HCT116 (cell line): Measurements from ENCODE around the gene GPC4. TPM values are rescaled to one million over a fixed set of nuclear protein-coding genes. Genes with fewer than 3 reads are reported as not detected.

Experiments
- ATAC-seq: fragments of 200-7000 bp; cut with Tn5 transposase; 2 replicates; pipeline ENCODE4 v1.9.1; 2020; ENCODE audit warnings: mild to moderate bottlenecking, moderate library complexity
- BruUV-seq: library from RNA; stranded (reverse); fragments of 400-500 nt; replicated peaks from 2 replicates; lab custom pipeline; 2021; lab: Mats Ljungman, UMichigan
- CTCF ChIA-PET: fragments of 300-600 bp; sonication (Branson Sonifier 250); formaldehyde crosslinking; loops from one replicate; lab custom pipeline; 2021; ENCODE audit warnings: antibody characterized with exemption; lab: Charles Lee
- POLR2A ChIA-PET: fragments of 300-600, 350-600 bp; sonication (Branson Sonifier 250); formaldehyde crosslinking; loops from one replicate; lab custom pipeline; 2021; ENCODE audit warnings: antibody characterized with exemption; lab: Charles Lee
- RAD21 ChIA-PET, 2 experiments: fragments of 300-600 bp; sonication (Branson Sonifier 250); formaldehyde crosslinking; loops; one replicate each; lab custom pipeline; 2023; ENCODE audit warnings: low total read pairs in 2 of 2; ENCODE audit not compliant: uncharacterized antibody in 2 of 2, unreplicated experiment in 2 of 2, low non-redundant PET in 1 of 2; lab: Charles Lee
- DNase-seq: peaks from one replicate; pipeline ENCODE4 v3.0.0-alpha.2; 2010; ENCODE audit warnings: low read depth, low spot score
- H2AFZ ChIP-seq: fragments of 200-600 bp; shearing (Covaris generic), sonication (generic); 2 replicates; pipeline ENCODE4 v1.6.1; 2017; ENCODE audit warnings: low read depth, mixed run types, mixed read lengths, antibody characterized with exemption, low read length; ENCODE audit not compliant: poor library complexity, severe bottlenecking
- H3K27ac ChIP-seq: 2 replicates; pipeline ENCODE4 v1.5.1; 2012; ENCODE audit warnings: low read depth, low read length
- H3K27me3 ChIP-seq: fragments of 200-600 bp; sonication (generic); 2 replicates; pipeline ENCODE4 v1.6.1; 2016; ENCODE audit warnings: mixed run types, low read length, mixed read lengths; ENCODE audit not compliant: insufficient read depth
- H3K36me3 ChIP-seq, 2 experiments: fragments of 200-500 bp in 1 of 2; fragments of 200-600 bp in 1 of 2; sonication (Bioruptor generic) in 1 of 2; sonication (generic) in 1 of 2; 2 replicates each; pipeline versions ENCODE4 v1.5.1 to v1.6.1; 2014 to 2016; ENCODE audit warnings: low read length in 2 of 2, inconsistent platforms in 1 of 2, mixed read lengths in 1 of 2, mixed run types in 1 of 2; ENCODE audit not compliant: insufficient read depth in 2 of 2, control insufficient read depth in 1 of 2
- H3K4me1 ChIP-seq, 2 experiments: fragments of 200-600 bp in 1 of 2; sonication (generic) in 1 of 2; 2 replicates each; pipeline versions ENCODE4 v1.5.1 to v1.6.1; 2012 to 2017; ENCODE audit warnings: low read length in 2 of 2, inconsistent platforms in 1 of 2, mild to moderate bottlenecking in 1 of 2, mixed read lengths in 1 of 2, mixed run types in 1 of 2, moderate library complexity in 1 of 2; ENCODE audit not compliant: insufficient read depth in 2 of 2, control insufficient read depth in 1 of 2
- H3K4me2 ChIP-seq: fragments of 200-600 bp; sonication (generic); 2 replicates; pipeline ENCODE4 v1.6.1; 2017; ENCODE audit warnings: mixed run types, low read length, mixed read lengths
- H3K4me3 ChIP-seq, 2 experiments: fragments of 200-600 bp in 1 of 2; sonication (generic) in 1 of 2; replicated peaks in 1 of 2; 2 replicates each; pipeline ENCODE4 v1.5.1; 2011 to 2016; ENCODE audit warnings: low read length in 2 of 2, control low read depth in 1 of 2, low read depth in 1 of 2, mild to moderate bottlenecking in 1 of 2, mixed read lengths in 1 of 2, mixed run types in 1 of 2
- H3K79me2 ChIP-seq: fragments of 200-600 bp; sonication (generic); 2 replicates; pipeline ENCODE4 v1.6.1; 2017; ENCODE audit warnings: mild to moderate bottlenecking, mixed run types, low read length, moderate library complexity, mixed read lengths; ENCODE audit not compliant: insufficient read depth
- H3K9ac ChIP-seq: fragments of 200-600 bp; sonication (generic); 2 replicates; pipeline ENCODE4 v1.6.1; 2016; ENCODE audit warnings: low read length, mixed read lengths
- H3K9me2 ChIP-seq: fragments of 200-600 bp; sonication (generic), shearing (Covaris generic); 2 replicates; pipeline ENCODE4 v1.6.1; 2017; ENCODE audit warnings: mixed run types, mild to moderate bottlenecking, moderate library complexity; ENCODE audit not compliant: insufficient read depth
- H3K9me3 ChIP-seq, 2 experiments: fragments of 200-500 bp in 1 of 2; fragments of 200-600 bp in 1 of 2; sonication (Bioruptor generic) in 1 of 2; sonication (generic) in 1 of 2; 2 replicates each; pipeline ENCODE4 v1.6.1; 2014 to 2017; ENCODE audit warnings: low read length in 2 of 2, mixed read lengths in 2 of 2, inconsistent platforms in 1 of 2, low read depth in 1 of 2, mild to moderate bottlenecking in 1 of 2, mixed run types in 1 of 2, moderate library complexity in 1 of 2; ENCODE audit not compliant: control insufficient read depth in 1 of 2, insufficient read depth in 1 of 2
- H4K20me1 ChIP-seq: fragments of 200-600 bp; sonication (generic), shearing (Covaris generic); 2 replicates; pipeline ENCODE4 v1.6.1; 2017; ENCODE audit warnings: mixed run types, mild to moderate bottlenecking, moderate library complexity; ENCODE audit not compliant: insufficient read depth
- CBX3 ChIP-seq: IDR thresholded peaks from 2 replicates; pipeline ENCODE4 v1.6.1; 2012; ENCODE audit warnings: low read depth
- EGR1 ChIP-seq: IDR thresholded peaks from 2 replicates; pipeline ENCODE4 v1.6.1; 2012; ENCODE audit warnings: low read depth
- ELF1 ChIP-seq: IDR thresholded peaks from 2 replicates; pipeline ENCODE4 v1.6.1; 2012; ENCODE audit warnings: low read depth, borderline replicate concordance
- EZH2phosphoT487 ChIP-seq: fragments of 200-600 bp; IDR thresholded peaks from 2 replicates; pipeline ENCODE4 v1.6.1; 2018; ENCODE audit warnings: antibody characterized with exemption, borderline replicate concordance
- FOSL1 ChIP-seq: IDR thresholded peaks from 2 replicates; pipeline ENCODE4 v1.6.1; 2012; ENCODE audit warnings: low read depth
- JUND ChIP-seq: IDR thresholded peaks from 2 replicates; pipeline ENCODE4 v1.6.1; 2012
- POLR2A ChIP-seq: IDR thresholded peaks from 2 replicates; pipeline ENCODE4 v1.7.0; 2011; ENCODE audit warnings: borderline replicate concordance; ENCODE audit not compliant: insufficient read depth, insufficient read length; ENCODE audit errors: extremely low read depth
- POLR2AphosphoS5 ChIP-seq: IDR thresholded peaks from 2 replicates; pipeline ENCODE4 v1.6.1; 2011; ENCODE audit warnings: mild to moderate bottlenecking, low read depth, low read length, moderate library complexity
- RAD21 ChIP-seq: IDR thresholded peaks from 2 replicates; pipeline ENCODE4 v1.6.1; 2012; ENCODE audit warnings: low read depth, mild to moderate bottlenecking
- SIN3A ChIP-seq: IDR thresholded peaks from 2 replicates; pipeline ENCODE4 v1.6.1; 2012; ENCODE audit warnings: low read depth
- SP1 ChIP-seq: IDR thresholded peaks from 2 replicates; pipeline ENCODE4 v1.6.1; 2012; ENCODE audit warnings: low read depth
- TCF7L2 ChIP-seq: IDR thresholded peaks from 2 replicates; pipeline ENCODE4 v1.7.0; 2011; ENCODE audit warnings: borderline replicate concordance, inconsistent platforms; ENCODE audit not compliant: insufficient read depth, insufficient read length; ENCODE audit errors: extremely low read depth
- YY1 ChIP-seq: IDR thresholded peaks from 2 replicates; pipeline ENCODE4 v1.6.1; 2011; ENCODE audit warnings: low read length, low read depth, moderate library complexity, mild to moderate bottlenecking; ENCODE audit not compliant: insufficient replicate concordance; ENCODE audit errors: extremely low read depth
- ZBTB33 ChIP-seq: IDR thresholded peaks from 2 replicates; pipeline ENCODE4 v1.6.1; 2011; ENCODE audit warnings: mild to moderate bottlenecking, low read length, moderate library complexity; ENCODE audit not compliant: insufficient replicate concordance; ENCODE audit errors: extremely low read depth
- ZFX ChIP-seq: fragments of 450-650 bp; IDR thresholded peaks from 2 replicates; pipeline ENCODE4 v1.6.1; 2017
- ZNF274 ChIP-seq: fragments of 200-500 bp; sonication (Bioruptor generic); IDR thresholded peaks from 2 replicates; pipeline ENCODE4 v1.6.1; 2014; ENCODE audit warnings: mild to moderate bottlenecking, low read depth, low read length, inconsistent platforms
- intact Hi-C: fragments of 100-400 bp; cut with micrococcal nuclease; formaldehyde crosslinking; loops from 2 replicates; pipeline ENCODE4 v1.10.0; 2022
- total RNA-seq: library from RNA; stranded (reverse); gene quantifications from one replicate; pipeline ENCODE4 v1.2.1, GENCODE V29; 2021; ENCODE audit not compliant: unreplicated experiment
- TF ChIP-seq, protein P1 (sequence below): IDR thresholded peaks from 2 replicates; pipeline ENCODE4 v1.6.1; 2012; ENCODE audit warnings: low read depth
- TF ChIP-seq, protein P2 (sequence below), 3 experiments: fragments of 200-600 bp in 1 of 3; sonication (generic) in 1 of 3; IDR thresholded peaks in 2 of 3; conservative IDR thresholded peaks in 1 of 3; 2 replicates each; pipeline ENCODE4 v1.5.1; 2012 to 2017; ENCODE audit warnings: low read depth in 2 of 3, low read length in 2 of 3, antibody characterized with exemption in 1 of 3, borderline replicate concordance in 1 of 3, control low read depth in 1 of 3, mild to moderate bottlenecking in 1 of 3, mixed read lengths in 1 of 3, mixed run types in 1 of 3, moderate library complexity in 1 of 3; ENCODE audit not compliant: insufficient read depth in 1 of 3

GPC4 gene
- total RNA-seq, 1 experiment from 2014 or later = 9.7 TPM

DNA sequence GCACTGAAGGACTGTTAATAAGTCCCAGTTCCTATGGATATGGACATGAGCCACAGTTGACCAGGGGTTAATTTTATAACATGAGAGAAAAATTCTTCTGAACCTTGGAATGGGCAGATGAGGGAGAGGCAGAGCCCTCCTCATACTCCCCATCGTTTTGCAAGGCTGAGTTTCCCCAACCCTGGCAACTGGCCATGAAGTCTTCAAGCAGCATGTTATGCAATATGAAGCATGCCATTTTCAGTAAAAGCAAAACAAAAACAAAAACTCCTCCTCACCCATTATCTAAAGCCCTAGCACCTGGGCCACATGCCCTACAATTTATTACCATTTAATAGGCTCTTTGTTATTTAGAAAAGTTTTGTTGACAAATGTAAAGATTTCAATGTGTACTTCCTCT, 64.5 kb downstream of the GPC4 start:
- intact Hi-C loops = no loop called here
- H4K20me1 ChIP-seq = no peaks in the 10 kb centered on the region
- POLR2A ChIA-PET = no interaction called here
- no peaks in the 10 kb centered on the region for H3K9me2 ChIP-seq
- no peak overlapping the region for H3K27ac ChIP-seq
- DNase-seq (no peak), ATAC-seq (no peak)
- TF ChIP-seq JUND = no peak
- TF ChIP-seq POLR2A = no peak
- TF ChIP-seq, protein P1, sequence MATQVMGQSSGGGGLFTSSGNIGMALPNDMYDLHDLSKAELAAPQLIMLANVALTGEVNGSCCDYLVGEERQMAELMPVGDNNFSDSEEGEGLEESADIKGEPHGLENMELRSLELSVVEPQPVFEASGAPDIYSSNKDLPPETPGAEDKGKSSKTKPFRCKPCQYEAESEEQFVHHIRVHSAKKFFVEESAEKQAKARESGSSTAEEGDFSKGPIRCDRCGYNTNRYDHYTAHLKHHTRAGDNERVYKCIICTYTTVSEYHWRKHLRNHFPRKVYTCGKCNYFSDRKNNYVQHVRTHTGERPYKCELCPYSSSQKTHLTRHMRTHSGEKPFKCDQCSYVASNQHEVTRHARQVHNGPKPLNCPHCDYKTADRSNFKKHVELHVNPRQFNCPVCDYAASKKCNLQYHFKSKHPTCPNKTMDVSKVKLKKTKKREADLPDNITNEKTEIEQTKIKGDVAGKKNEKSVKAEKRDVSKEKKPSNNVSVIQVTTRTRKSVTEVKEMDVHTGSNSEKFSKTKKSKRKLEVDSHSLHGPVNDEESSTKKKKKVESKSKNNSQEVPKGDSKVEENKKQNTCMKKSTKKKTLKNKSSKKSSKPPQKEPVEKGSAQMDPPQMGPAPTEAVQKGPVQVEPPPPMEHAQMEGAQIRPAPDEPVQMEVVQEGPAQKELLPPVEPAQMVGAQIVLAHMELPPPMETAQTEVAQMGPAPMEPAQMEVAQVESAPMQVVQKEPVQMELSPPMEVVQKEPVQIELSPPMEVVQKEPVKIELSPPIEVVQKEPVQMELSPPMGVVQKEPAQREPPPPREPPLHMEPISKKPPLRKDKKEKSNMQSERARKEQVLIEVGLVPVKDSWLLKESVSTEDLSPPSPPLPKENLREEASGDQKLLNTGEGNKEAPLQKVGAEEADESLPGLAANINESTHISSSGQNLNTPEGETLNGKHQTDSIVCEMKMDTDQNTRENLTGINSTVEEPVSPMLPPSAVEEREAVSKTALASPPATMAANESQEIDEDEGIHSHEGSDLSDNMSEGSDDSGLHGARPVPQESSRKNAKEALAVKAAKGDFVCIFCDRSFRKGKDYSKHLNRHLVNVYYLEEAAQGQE = no peak
- TF ChIP-seq ELF1 = no peak
- TF ChIP-seq ZFX = no peak
- no peak for TF ChIP-seq ZNF274
- TF ChIP-seq CBX3 = no peak
- no peak for TF ChIP-seq POLR2AphosphoS5
- TF ChIP-seq SIN3A = no peak
- TF ChIP-seq RAD21 = no peak
- no peak for TF ChIP-seq ZBTB33
- no peak for TF ChIP-seq FOSL1
- no peak for TF ChIP-seq YY1
- TF ChIP-seq EZH2phosphoT487 = no peak
- no peak for TF ChIP-seq EGR1
- TF ChIP-seq TCF7L2 = no peak
- TF ChIP-seq, protein P2, sequence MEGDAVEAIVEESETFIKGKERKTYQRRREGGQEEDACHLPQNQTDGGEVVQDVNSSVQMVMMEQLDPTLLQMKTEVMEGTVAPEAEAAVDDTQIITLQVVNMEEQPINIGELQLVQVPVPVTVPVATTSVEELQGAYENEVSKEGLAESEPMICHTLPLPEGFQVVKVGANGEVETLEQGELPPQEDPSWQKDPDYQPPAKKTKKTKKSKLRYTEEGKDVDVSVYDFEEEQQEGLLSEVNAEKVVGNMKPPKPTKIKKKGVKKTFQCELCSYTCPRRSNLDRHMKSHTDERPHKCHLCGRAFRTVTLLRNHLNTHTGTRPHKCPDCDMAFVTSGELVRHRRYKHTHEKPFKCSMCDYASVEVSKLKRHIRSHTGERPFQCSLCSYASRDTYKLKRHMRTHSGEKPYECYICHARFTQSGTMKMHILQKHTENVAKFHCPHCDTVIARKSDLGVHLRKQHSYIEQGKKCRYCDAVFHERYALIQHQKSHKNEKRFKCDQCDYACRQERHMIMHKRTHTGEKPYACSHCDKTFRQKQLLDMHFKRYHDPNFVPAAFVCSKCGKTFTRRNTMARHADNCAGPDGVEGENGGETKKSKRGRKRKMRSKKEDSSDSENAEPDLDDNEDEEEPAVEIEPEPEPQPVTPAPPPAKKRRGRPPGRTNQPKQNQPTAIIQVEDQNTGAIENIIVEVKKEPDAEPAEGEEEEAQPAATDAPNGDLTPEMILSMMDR (IDR thresholded peaks at IDR 0.05 in 2 of 3, conservative IDR thresholded peaks at IDR 0.05 in 1 of 3; ENCODE audit: borderline replicate concordance in 1 of 3, insufficient read depth in 1 of 3, low read depth in 2 of 3, low read length in 2 of 3) = no peak
- no peak for TF ChIP-seq SP1
- BruUV-seq = no TSS peak
- no peak overlapping the region for H2AFZ ChIP-seq
- RAD21 ChIA-PET = no interaction called here
- no peaks in the 10 kb centered on the region for H3K36me3 ChIP-seq
- no peaks in the 10 kb centered on the region for H3K79me2 ChIP-seq
- no peak overlapping the region for H3K4me2 ChIP-seq
- no peak overlapping the region for H3K9ac ChIP-seq
- no peaks in the 10 kb centered on the region for H3K9me3 ChIP-seq
- no peaks in the 10 kb centered on the region for H3K4me1 ChIP-seq
- CTCF ChIA-PET = no interaction called here
- no peaks in the 10 kb centered on the region for H3K27me3 ChIP-seq
- H3K4me3 ChIP-seq = no peak overlapping the region
